HepG2 (cell line): ENCODE data around the gene P4HTM. TPM values are rescaled to one million over a fixed set of nuclear protein-coding genes. Genes with fewer than 3 reads are reported as not detected.

Source experiments
- AGO1 ChIP-seq: fragments of 200-400 bp; formaldehyde crosslinking; IDR thresholded peaks from 2 replicates; pipeline ENCODE4 v1.6.1; 2017; ENCODE audit warnings: mild to moderate bottlenecking, low read depth, low read length, moderate library complexity; ENCODE audit not compliant: poor library complexity, severe bottlenecking
- AHDC1 ChIP-seq: sonication (generic); formaldehyde crosslinking; IDR thresholded peaks from 2 replicates; pipeline ENCODE4 v1.5.1; 2020; ENCODE audit warnings: mild to moderate bottlenecking, missing genetic modification reagents, borderline replicate concordance
- EED ChIP-seq: sonication (generic); formaldehyde crosslinking; IDR thresholded peaks from 2 replicates; pipeline ENCODE4 v1.5.0; 2020; ENCODE audit warnings: mild to moderate bottlenecking, missing genetic modification reagents
- GABPB1 ChIP-seq: IDR thresholded peaks from 2 replicates; pipeline ENCODE4 v1.6.1; 2016; ENCODE audit warnings: mild to moderate bottlenecking, missing genetic modification reagents, moderate library complexity, missing compliant biosample characterization
- GATA4 ChIP-seq: sonication (generic); IDR thresholded peaks from 2 replicates; pipeline ENCODE4 v1.6.1; 2016; ENCODE audit warnings: antibody characterized with exemption, low read depth, borderline replicate concordance
- GTF3A ChIP-seq: sonication (generic); formaldehyde crosslinking; conservative IDR thresholded peaks from 2 replicates; pipeline ENCODE4 v1.4.0; 2020; ENCODE audit warnings: mild to moderate bottlenecking, missing genetic modification reagents
- HOXA3 ChIP-seq: sonication (generic); formaldehyde crosslinking; IDR thresholded peaks from 2 replicates; pipeline ENCODE4 v1.5.0; 2020; ENCODE audit warnings: missing genetic modification reagents
- ISX ChIP-seq: sonication (generic); formaldehyde crosslinking; conservative IDR thresholded peaks from 2 replicates; pipeline ENCODE4 v1.5.0; 2020; ENCODE audit warnings: missing genetic modification reagents
- KDM2A ChIP-seq: sonication (generic); formaldehyde crosslinking; IDR thresholded peaks from 2 replicates; pipeline ENCODE4 v1.4.0; 2020; ENCODE audit warnings: low read depth, missing genetic modification reagents, borderline replicate concordance
- KLF13 ChIP-seq: sonication (generic); formaldehyde crosslinking; IDR thresholded peaks from 2 replicates; pipeline ENCODE4 v1.4.0; 2020; ENCODE audit warnings: mild to moderate bottlenecking, missing genetic modification reagents
- MXD4 ChIP-seq: IDR thresholded peaks from 2 replicates; pipeline ENCODE4 v1.6.1; 2016; ENCODE audit warnings: mild to moderate bottlenecking, missing biosample characterization, missing genetic modification reagents
- MYC ChIP-seq: sonication (generic); formaldehyde crosslinking; IDR thresholded peaks from 2 replicates; pipeline ENCODE4 v1.9.0; 2021; ENCODE audit warnings: missing genetic modification reagents, borderline replicate concordance
- NR3C1 ChIP-seq: sonication (generic); formaldehyde crosslinking; IDR thresholded peaks from 2 replicates; pipeline ENCODE4 v1.4.0; 2020; ENCODE audit warnings: missing genetic modification reagents
- PPARG ChIP-seq: conservative IDR thresholded peaks from 2 replicates; pipeline ENCODE4 v1.6.1; 2016; ENCODE audit warnings: missing biosample characterization, missing genetic modification reagents
- SETDB1 ChIP-seq: sonication (generic); formaldehyde crosslinking; IDR thresholded peaks from 2 replicates; pipeline ENCODE4 v1.5.1; 2020; ENCODE audit warnings: missing genetic modification reagents, mild to moderate bottlenecking, borderline replicate concordance
- SMAD3 ChIP-seq: sonication (generic); formaldehyde crosslinking; IDR thresholded peaks from 2 replicates; pipeline ENCODE4 v1.4.0; 2020; ENCODE audit warnings: missing genetic modification reagents
- STAG1 ChIP-seq: sonication (generic); formaldehyde crosslinking; IDR thresholded peaks from 2 replicates; pipeline ENCODE4 v1.4.0; 2020; ENCODE audit warnings: missing genetic modification reagents
- TAF1 ChIP-seq: sonication (generic); formaldehyde crosslinking; IDR thresholded peaks from 2 replicates; pipeline ENCODE4 v1.4.0; 2020; ENCODE audit warnings: missing genetic modification reagents
- ZBTB34 ChIP-seq: sonication (generic); formaldehyde crosslinking; IDR thresholded peaks from 2 replicates; pipeline ENCODE4 v1.8.0; 2022; ENCODE audit warnings: mild to moderate bottlenecking, missing genetic modification reagents
- ZNF33A ChIP-seq: sonication (generic); formaldehyde crosslinking; IDR thresholded peaks from 2 replicates; pipeline ENCODE4 v1.5.1; 2020; ENCODE audit warnings: missing genetic modification reagents, mild to moderate bottlenecking, moderate library complexity, borderline replicate concordance
- ZNF383 ChIP-seq: sonication (generic); formaldehyde crosslinking; IDR thresholded peaks from 2 replicates; pipeline ENCODE4 v1.4.0; 2020; ENCODE audit warnings: missing genetic modification reagents, mild to moderate bottlenecking, borderline replicate concordance
- ZNF552 ChIP-seq: sonication (generic); formaldehyde crosslinking; IDR thresholded peaks from 2 replicates; pipeline ENCODE4 v1.9.0; 2022; ENCODE audit warnings: missing genetic modification reagents, mild to moderate bottlenecking, borderline replicate concordance
- ZNF629 ChIP-seq: sonication (generic); formaldehyde crosslinking; conservative IDR thresholded peaks from 2 replicates; pipeline ENCODE4 v1.5.0; 2020; ENCODE audit warnings: missing genetic modification reagents
- ZNF703 ChIP-seq: sonication (generic); formaldehyde crosslinking; IDR thresholded peaks from 2 replicates; pipeline ENCODE4 v1.5.1; 2020; ENCODE audit warnings: missing genetic modification reagents, mild to moderate bottlenecking, moderate library complexity, borderline replicate concordance
- polyA plus RNA-seq, 8 experiments: library from polyadenylated mRNA; depleted of rRNA in 3 of 8; stranded (reverse) in 7 of 8; unstranded in 1 of 8; fragments of >200 nt; fragmentation: Illumina TruSeq in 4 of 8; extraction: Trizol in 4 of 8; gene quantifications; 2 replicates each; pipeline versions ENCODE4 v1.2.1 to v1.2.3, GENCODE V29; 2011 to 2016; ENCODE audit warnings: low read depth in 4 of 8, missing spikeins in 1 of 8, mixed read lengths in 1 of 8; ENCODE audit not compliant: insufficient read depth in 1 of 8
- total RNA-seq, 5 experiments: library from RNA; depleted of rRNA; stranded (reverse); fragments of >200 nt; fragmentation: Illumina TruSeq; extraction: Trizol; gene quantifications; 2 replicates each; pipeline ENCODE4 v1.2.3, GENCODE V29; 2016; ENCODE audit warnings: low read depth in 1 of 5

P4HTM gene
- total and polyA plus RNA-seq, 2 of the 13 experiments (the other 11 are each of a cell fraction or from before 2014, with no cell fraction given), result 0.01 TPM; not detected in 1

GRCh38 chr3:49021813-49022687, 32.0 kb downstream of the P4HTM start, which contains the start of gene NDUFAF3 (continued):
- TF ChIP-seq AHDC1 (no peak), SETDB1 (CRISPR knock-in tag) (no peak), ZNF629 (CRISPR knock-in tag) (peak; percentile 47), AGO1 (peak; percentile 32), KDM2A (CRISPR knock-in tag) (peak; percentile 90), ZNF552 (CRISPR knock-in tag) (peak; percentile 54), ISX (CRISPR knock-in tag) (peak; percentile 91; the same call in 1 of the 2 replicates), PPARG (CRISPR knock-in tag) (0 out of 2 replicates have a peak, but pooled peaks have one; percentile 7), EED (CRISPR knock-in tag) (peak; percentile 76), GATA4 (0 out of 2 replicates have a peak, but pooled peaks have one; percentile 21), ZNF703 (CRISPR knock-in tag) (peak; percentile 91; the same call in 1 of the 2 replicates), ZNF383 (CRISPR knock-in tag) (no peak), MXD4 (CRISPR knock-in tag) (peak; percentile 61; the same call in 1 of the 2 replicates), HOXA3 (peak; percentile 97), SMAD3 (no peak), TAF1 (peak; percentile 81), MYC (peak; percentile 81; the same call in 1 of the 2 replicates), NR3C1 (no peak), GTF3A (CRISPR knock-in tag) (no peak), KLF13 (no peak), STAG1 (peak; percentile 45), ZNF33A (CRISPR knock-in tag) (no peak; the same call in 1 of the 2 replicates), ZBTB34 (CRISPR knock-in tag) (no peak), GABPB1 (CRISPR knock-in tag) (peak; percentile 91)
